ENCODE data around the gene PHAF1.
"Not testable (repeated sequence)": the region's sequence is repeated elsewhere in the genome, so short reads cannot be mapped to it uniquely, and the experiment has no call there.

PHAF1 gene

GRCh38 chr16:67105881-67106280 is 3.9 kb upstream of the PHAF1 start:
- DNase-seq: no peak

GRCh38 chr16:67108489-67108888 is 1.3 kb upstream of the PHAF1 start:
- no peak for DNase-seq

GRCh38 chr16:67108931-67109406 is 772 bp upstream of the PHAF1 start:
- no peak for DNase-seq

- DNase-seq: no peak
Measured at GRCh38 chr16:67111951-67112444, 2.3 kb downstream of the PHAF1 start.

- no peak for DNase-seq
Measured at GRCh38 chr16:67112591-67113399, 3.1 kb downstream of the PHAF1 start.

GRCh38 chr16:67114793-67115192 is 5.1 kb downstream of the PHAF1 start:
- no peak for DNase-seq

- DNase-seq: no peak
Measured at GRCh38 chr16:67115639-67116038, 5.9 kb downstream of the PHAF1 start.

GRCh38 chr16:67116388-67117311 is 6.9 kb downstream of the PHAF1 start:
- no peak for DNase-seq

GRCh38 chr16:67117716-67118115 is 8.0 kb downstream of the PHAF1 start:
- no peak for DNase-seq

- no peak for DNase-seq
Measured at GRCh38 chr16:67120025-67120424, 10.3 kb downstream of the PHAF1 start.

- not testable (repeated sequence) for DNase-seq
Measured at GRCh38 chr16:67122799-67123198, 13.1 kb downstream of the PHAF1 start.

GRCh38 chr16:67128417-67128816 is 18.7 kb downstream of the PHAF1 start:
- DNase-seq: no peak

GRCh38 chr16:67128887-67129286 is 19.1 kb downstream of the PHAF1 start:
- DNase-seq: no peak

- no peak for DNase-seq
Measured at GRCh38 chr16:67129422-67129821, 19.7 kb downstream of the PHAF1 start.

- no peak for DNase-seq
Measured at GRCh38 chr16:67137605-67138004, 27.9 kb downstream of the PHAF1 start.

GRCh38 chr16:67141391-67141790 is 31.6 kb downstream of the PHAF1 start:
- DNase-seq: no peak

- DNase-seq: no peak
Measured at GRCh38 chr16:67142342-67142741, 32.6 kb downstream of the PHAF1 start.

- no peak for DNase-seq
Measured at GRCh38 chr16:67144943-67145342, 35.2 kb downstream of the PHAF1 start.

GRCh38 chr16:67145746-67146145 is 36.0 kb downstream of the PHAF1 start:
- DNase-seq: no peak

GRCh38 chr16:67146523-67147357 is 37.0 kb downstream of the PHAF1 start:
- DNase-seq: no peak

- no peak for DNase-seq
Measured at GRCh38 chr16:67147437-67148140, 37.8 kb downstream of the PHAF1 start.

GRCh38 chr16:67148221-67148620 is 38.5 kb downstream of the PHAF1 start:
- DNase-seq: no peak
